HG03025 (cell line): ENCODE data around the gene TBX10.

Experiments
- ATAC-seq: cut with Tn5 transposase; IDR thresholded peaks from one replicate; pipeline ENCODE4 v1.9.1; 2021; ENCODE audit warnings: mild to moderate bottlenecking, moderate library complexity; ENCODE audit not compliant: unreplicated experiment, low FRiP score

TBX10 gene

DNA sequence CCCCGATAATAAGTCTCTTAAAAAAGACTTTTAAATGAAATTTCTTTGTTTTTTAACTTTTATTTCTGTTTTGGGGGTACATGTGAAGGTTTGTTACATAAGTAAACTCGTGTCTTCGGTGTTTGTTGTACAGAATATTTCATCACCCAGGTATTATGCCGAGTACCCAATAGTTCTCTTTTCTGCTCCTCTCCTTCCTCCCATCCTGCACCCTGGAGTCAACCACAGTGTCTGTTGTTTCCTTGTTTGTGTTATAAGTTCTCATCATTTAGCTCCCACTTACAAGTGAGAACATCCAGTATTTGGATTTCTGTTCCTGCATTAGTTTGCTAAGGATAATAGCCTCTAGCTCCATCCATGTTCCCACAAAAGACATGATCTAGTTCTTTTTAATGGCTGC is 57.6 kb downstream of the TBX10 start:
- no peak for ATAC-seq

DNA sequence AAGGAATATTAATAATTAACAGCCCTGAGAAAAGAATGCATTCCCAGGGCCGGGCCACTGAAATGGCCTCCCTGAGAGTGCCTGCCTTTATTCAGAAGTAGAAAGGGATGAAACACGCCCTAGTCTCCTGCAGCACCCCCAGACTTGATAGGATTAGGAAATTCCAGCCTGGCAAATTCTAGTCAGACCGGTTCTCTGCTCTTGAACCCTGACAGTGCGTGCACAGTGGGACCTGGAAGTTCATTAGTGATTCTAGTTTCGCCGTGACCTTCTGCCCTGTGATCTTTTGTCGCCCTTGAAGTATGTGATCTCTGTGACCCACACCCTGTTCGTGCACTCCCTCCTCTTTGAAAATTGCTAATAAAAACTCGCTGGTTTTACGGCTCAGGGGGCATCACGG is 58.1 kb downstream of the TBX10 start:
- ATAC-seq = no peak
